DOHH2 (cell line): ENCODE measurements around the gene SPSB1.

Experiments used
- H3F3A ChIP-seq: fragments of 200-600 bp; sonication (generic), shearing (Covaris generic); 2 replicates; pipeline ENCODE4 v1.6.0; 2016; ENCODE audit warnings: antibody characterized with exemption, mild to moderate bottlenecking; ENCODE audit not compliant: control insufficient read depth, insufficient read depth
- H3K27ac ChIP-seq: fragments of 200-600 bp; sonication (generic); 2 replicates; pipeline ENCODE4 v1.5.1; 2014; ENCODE audit warnings: low read depth, mild to moderate bottlenecking, low read length, moderate library complexity
- H3K27me3 ChIP-seq: fragments of 200-600 bp; sonication (generic); 2 replicates; pipeline ENCODE4 v1.6.1; 2014; ENCODE audit warnings: mild to moderate bottlenecking, low read length, mixed read lengths; ENCODE audit not compliant: control insufficient read depth
- H3K36me3 ChIP-seq: fragments of 200-600 bp; sonication (generic); 2 replicates; pipeline ENCODE4 v1.6.1; 2014; ENCODE audit warnings: mild to moderate bottlenecking, low read length, moderate library complexity, mixed read lengths; ENCODE audit not compliant: control insufficient read depth
- H3K4me1 ChIP-seq: fragments of 200-600 bp; sonication (generic); 2 replicates; pipeline ENCODE4 v1.6.1; 2014; ENCODE audit warnings: mild to moderate bottlenecking, low read length, mixed read lengths; ENCODE audit not compliant: control insufficient read depth
- H3K4me2 ChIP-seq: fragments of 200-600 bp; sonication (generic); 2 replicates; pipeline ENCODE4 v1.6.0; 2014; ENCODE audit warnings: mild to moderate bottlenecking, low read length, moderate library complexity
- H3K4me3 ChIP-seq: fragments of 200-600 bp; sonication (generic); 2 replicates; pipeline ENCODE4 v1.5.1; 2014; ENCODE audit warnings: mild to moderate bottlenecking, low read length, mixed read lengths
- H3K79me2 ChIP-seq: fragments of 200-600 bp; sonication (generic); 2 replicates; pipeline ENCODE4 v1.6.1; 2014; ENCODE audit warnings: mild to moderate bottlenecking, low read length, mixed read lengths; ENCODE audit not compliant: control insufficient read depth
- H3K9me2 ChIP-seq: fragments of 200-600 bp; sonication (generic); replicated peaks from 2 replicates; pipeline ENCODE4 v1.6.1; 2014; ENCODE audit warnings: mild to moderate bottlenecking, low read length, mixed read lengths; ENCODE audit not compliant: control insufficient read depth
- H3K9me3 ChIP-seq: fragments of 200-600 bp; sonication (generic); 2 replicates; pipeline ENCODE4 v1.6.1; 2014; ENCODE audit warnings: antibody characterized with exemption, low read length, mixed read lengths; ENCODE audit not compliant: control insufficient read depth, insufficient read depth
- H4K20me1 ChIP-seq: fragments of 200-600 bp; sonication (generic); 2 replicates; pipeline ENCODE4 v1.6.0; 2014; ENCODE audit warnings: low read depth, mild to moderate bottlenecking, antibody characterized with exemption, low read length, moderate library complexity; ENCODE audit not compliant: control insufficient read depth, insufficient read depth
- EZH2phosphoT487 ChIP-seq: fragments of 200-600 bp; sonication (generic); IDR thresholded peaks from 2 replicates; pipeline ENCODE4 v1.6.1; 2017; ENCODE audit warnings: borderline replicate concordance, mild to moderate bottlenecking, antibody characterized with exemption, low read length, moderate library complexity, mixed read lengths
- TF ChIP-seq, protein P1 (sequence below): fragments of 200-600 bp; sonication (generic); IDR thresholded peaks from one replicate; pipeline ENCODE4 v1.5.1; 2014; ENCODE audit warnings: antibody characterized with exemption, mild to moderate bottlenecking, low read depth, low read length; ENCODE audit not compliant: poor library complexity, severe bottlenecking

Gene SPSB1

DNA sequence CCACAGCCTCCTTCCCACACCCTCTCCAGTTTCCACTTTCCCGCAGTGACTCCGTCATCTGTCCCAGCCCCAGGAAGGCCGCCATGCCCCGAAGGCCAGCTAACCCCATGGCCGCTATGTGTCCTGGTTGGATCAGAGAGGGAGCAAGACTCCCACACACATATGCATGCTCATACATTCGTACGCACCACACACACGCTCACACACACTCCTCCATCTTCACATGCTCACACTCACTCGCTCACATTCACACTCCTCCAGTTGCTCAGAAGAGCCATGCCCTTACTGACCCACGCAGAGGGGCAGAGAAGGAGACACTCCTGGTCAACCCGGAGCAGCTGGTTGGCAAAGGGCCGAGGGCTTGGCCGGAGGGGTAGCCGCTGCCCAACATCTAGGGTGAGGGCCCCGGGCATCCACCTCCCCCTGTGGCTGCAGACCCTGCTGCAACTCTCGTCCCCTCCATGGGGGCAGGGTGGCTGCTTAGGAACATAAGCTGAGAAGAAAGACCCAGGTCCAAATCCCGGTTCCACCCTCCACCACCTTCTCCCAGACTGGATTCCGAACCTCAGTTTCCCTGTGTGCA, 124.3 kb downstream of the SPSB1 start:
- H4K20me1 ChIP-seq = no peaks in the 10 kb centered on the region
- H3K4me2 ChIP-seq = peak overlapping the region; percentile 82
- TF ChIP-seq, protein P1, sequence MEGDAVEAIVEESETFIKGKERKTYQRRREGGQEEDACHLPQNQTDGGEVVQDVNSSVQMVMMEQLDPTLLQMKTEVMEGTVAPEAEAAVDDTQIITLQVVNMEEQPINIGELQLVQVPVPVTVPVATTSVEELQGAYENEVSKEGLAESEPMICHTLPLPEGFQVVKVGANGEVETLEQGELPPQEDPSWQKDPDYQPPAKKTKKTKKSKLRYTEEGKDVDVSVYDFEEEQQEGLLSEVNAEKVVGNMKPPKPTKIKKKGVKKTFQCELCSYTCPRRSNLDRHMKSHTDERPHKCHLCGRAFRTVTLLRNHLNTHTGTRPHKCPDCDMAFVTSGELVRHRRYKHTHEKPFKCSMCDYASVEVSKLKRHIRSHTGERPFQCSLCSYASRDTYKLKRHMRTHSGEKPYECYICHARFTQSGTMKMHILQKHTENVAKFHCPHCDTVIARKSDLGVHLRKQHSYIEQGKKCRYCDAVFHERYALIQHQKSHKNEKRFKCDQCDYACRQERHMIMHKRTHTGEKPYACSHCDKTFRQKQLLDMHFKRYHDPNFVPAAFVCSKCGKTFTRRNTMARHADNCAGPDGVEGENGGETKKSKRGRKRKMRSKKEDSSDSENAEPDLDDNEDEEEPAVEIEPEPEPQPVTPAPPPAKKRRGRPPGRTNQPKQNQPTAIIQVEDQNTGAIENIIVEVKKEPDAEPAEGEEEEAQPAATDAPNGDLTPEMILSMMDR = no peak
- TF ChIP-seq EZH2phosphoT487 = no peak
- H3F3A ChIP-seq = peaks cover 27% of the 10 kb centered on the region
- no peaks in the 10 kb centered on the region for H3K27me3 ChIP-seq
- H3K9me3 ChIP-seq = no peaks in the 10 kb centered on the region
- H3K9me2 ChIP-seq = no peaks in the 10 kb centered on the region
- peaks cover 2% of the 10 kb centered on the region; the same call in 1 of the 2 replicates for H3K36me3 ChIP-seq
- peaks cover 48% of the 10 kb centered on the region for H3K79me2 ChIP-seq
- peaks cover 99% of the 10 kb centered on the region for H3K4me1 ChIP-seq
- peak overlapping the region; percentile 96 for H3K27ac ChIP-seq
- H3K4me3 ChIP-seq = peak overlapping the region; percentile 69

DNA sequence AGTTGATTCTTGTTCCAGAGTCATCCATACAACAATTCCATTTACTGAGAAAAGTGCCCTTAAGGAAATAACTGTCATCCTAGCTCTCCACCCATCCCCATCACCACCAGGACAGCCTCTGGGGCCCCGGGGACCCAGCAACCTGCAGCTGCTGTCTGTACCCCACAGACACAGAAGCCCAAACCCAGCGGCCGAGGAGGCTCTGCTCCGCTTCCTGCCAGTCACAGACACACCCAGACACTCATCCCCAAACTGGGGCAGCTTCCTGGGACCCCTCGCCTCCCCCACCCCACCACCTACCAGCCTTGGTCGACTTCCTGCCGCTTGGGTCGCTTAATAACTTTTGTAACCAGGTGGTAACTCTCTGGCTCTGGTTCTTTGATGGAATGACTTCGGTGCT, 125.0 kb downstream of the SPSB1 start:
- TF ChIP-seq, protein P1 = no peak
- no peak for TF ChIP-seq EZH2phosphoT487

DNA sequence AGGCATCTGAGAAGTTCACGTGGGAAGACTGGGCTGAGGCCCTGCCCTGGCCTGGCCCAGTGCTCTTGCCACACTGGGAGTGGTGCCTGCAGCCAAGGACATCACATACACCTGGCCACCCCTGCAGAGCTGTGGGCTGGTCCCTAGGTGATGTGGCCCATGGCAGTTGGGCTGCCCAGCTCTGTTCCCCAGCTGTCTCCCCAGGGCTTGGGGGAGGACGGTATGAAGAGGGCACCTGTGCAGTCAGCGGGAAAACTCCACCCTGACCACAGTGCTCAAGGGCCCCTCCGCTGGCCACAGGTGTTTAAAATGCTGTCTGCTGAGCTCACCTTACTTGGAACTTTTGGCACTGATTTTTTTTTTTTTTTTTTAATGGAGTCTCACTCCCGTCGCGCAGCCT, 126.2 kb downstream of the SPSB1 start:
- peak overlapping the region; percentile 82 for H3K4me2 ChIP-seq
- H3K27me3 ChIP-seq = no peaks in the 10 kb centered on the region
- no peaks in the 10 kb centered on the region for H3K9me3 ChIP-seq
- peaks cover 99% of the 10 kb centered on the region for H3K4me1 ChIP-seq
- peak overlapping the region; percentile 96 for H3K27ac ChIP-seq
- TF ChIP-seq, protein P1 = no peak
- no peak for TF ChIP-seq EZH2phosphoT487
- no peaks in the 10 kb centered on the region for H4K20me1 ChIP-seq
- H3K9me2 ChIP-seq = no peaks in the 10 kb centered on the region
- peaks cover under 1% of the 10 kb centered on the region; the same call in 1 of the 2 replicates for H3K36me3 ChIP-seq
- H3K79me2 ChIP-seq = peaks cover 37% of the 10 kb centered on the region
- H3F3A ChIP-seq = peaks cover 43% of the 10 kb centered on the region
- peak overlapping the region; percentile 69 for H3K4me3 ChIP-seq

More for the DNA sequence above, 125.0 kb downstream of the SPSB1 start:
- peak overlapping the region; percentile 82 for H3K4me2 ChIP-seq
- H3K4me3 ChIP-seq = peak overlapping the region; percentile 69
- H3F3A ChIP-seq = peaks cover 33% of the 10 kb centered on the region
- H3K4me1 ChIP-seq = peaks cover 99% of the 10 kb centered on the region
- no peaks in the 10 kb centered on the region for H3K9me2 ChIP-seq
- peaks cover 43% of the 10 kb centered on the region for H3K79me2 ChIP-seq
- H3K27ac ChIP-seq = peak overlapping the region; percentile 96
- no peaks in the 10 kb centered on the region for H4K20me1 ChIP-seq
- peaks cover 2% of the 10 kb centered on the region; the same call in 1 of the 2 replicates for H3K36me3 ChIP-seq
- H3K9me3 ChIP-seq = no peaks in the 10 kb centered on the region
- H3K27me3 ChIP-seq = no peaks in the 10 kb centered on the region
